ENCODE measurements around the gene KLHL29.

- no peak for TF ChIP-seq CTCF (IDR thresholded peaks at IDR 0.05)
- no peak for TF ChIP-seq EZH2 (IDR thresholded peaks at IDR 0.05; ENCODE audit: borderline replicate concordance, insufficient read depth, low read depth, low read length, poor library complexity, severe bottlenecking)
These were observed 299.6 kb downstream of the KLHL29 start for GRCh38 chr2:23684395-23685176.

Measured in B cell (primary cell).